ENCODE results near the gene UQCRHL.

UQCRHL gene

GRCh38 chr1:15764890-15765289 is 42.6 kb downstream of the UQCRHL start:
- Histone ChIP-seq H3K27ac (ENCODE audit: extremely low read depth, low read depth, low read length) (no peak overlapping the region), H3K36me3 (ENCODE audit: control insufficient read depth in 2 of 2, insufficient read depth in 1 of 2, low read length in 2 of 2) (peaks cover 4 to 46% of the 10 kb centered on the region in 2 experiments; a peak in 2 of 3 replicates), H3K9me3 (ENCODE audit: control insufficient read depth, insufficient read depth, low read depth, low read length) (no peaks in the 10 kb centered on the region), H3K4me3 (ENCODE audit: low read depth, low read length) (no peak overlapping the region), H3K4me1 (ENCODE audit: control insufficient read depth, insufficient read depth, low read length) (peaks cover 4% of the 10 kb centered on the region; the same call in 1 of the 2 replicates)
- CTCF ChIA-PET, result interaction anchor here (0.5 kb wide), 1 partner anchor 20 kb away, joined by 4 read pairs; no protein-coding TSS in a partner anchor
- TF ChIP-seq ZNF76 (tag by site-specific recombination; IDR thresholded peaks at IDR 0.05; ENCODE audit: borderline replicate concordance, low read depth), result no peak
- TF ChIP-seq GLIS2 (tag by site-specific recombination; IDR thresholded peaks at IDR 0.05), result peak; percentile 50; the same call in 1 of the 2 replicates
- POLR2A ChIA-PET, result no interaction called here

DNA sequence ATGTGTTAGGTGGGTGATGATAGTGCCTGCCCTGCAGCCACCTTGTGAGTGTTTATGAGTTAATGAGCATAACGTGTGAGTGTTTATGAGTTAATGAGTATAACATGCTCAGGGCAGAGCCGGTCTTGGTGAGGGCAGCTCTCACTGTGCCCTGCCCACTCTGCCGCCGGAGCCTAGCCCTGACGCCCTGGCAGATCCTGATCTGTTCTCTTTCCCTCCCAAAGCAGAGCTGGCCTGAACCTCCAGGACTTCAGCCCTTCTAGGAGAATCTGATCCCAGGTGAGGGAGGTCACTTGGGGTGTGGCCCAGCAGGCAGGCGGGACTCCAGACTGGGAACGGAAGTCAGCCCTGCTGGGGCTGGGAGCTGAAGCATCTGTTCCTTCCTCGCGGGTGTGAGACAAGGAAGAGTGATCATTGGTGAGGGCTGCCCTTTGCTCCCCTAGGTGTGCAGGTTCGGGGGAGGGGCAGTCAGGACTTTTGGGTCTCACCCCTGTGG is 43.1 kb downstream of the UQCRHL start:
- Histone ChIP-seq H3K4me3 (ENCODE audit: low read depth, low read length) (no peak overlapping the region), H3K27ac (ENCODE audit: extremely low read depth, low read depth, low read length) (no peak overlapping the region), H3K9me3 (ENCODE audit: control insufficient read depth, insufficient read depth, low read depth, low read length) (no peaks in the 10 kb centered on the region), H3K36me3 (ENCODE audit: control insufficient read depth in 2 of 2, insufficient read depth in 1 of 2, low read length in 2 of 2) (peaks cover 4 to 45% of the 10 kb centered on the region in 2 experiments; a peak in 2 of 3 replicates), H3K4me1 (ENCODE audit: control insufficient read depth, insufficient read depth, low read length) (peaks cover 4% of the 10 kb centered on the region; the same call in 1 of the 2 replicates)
- ChIA-PET POLR2A (no interaction called here), CTCF (interaction anchor here (0.5 kb wide), 1 partner anchor 21 kb away, joined by 4 read pairs; no protein-coding TSS in a partner anchor)
- 0 out of 2 replicates have a peak, but pooled peaks have one; percentile 15 for TF ChIP-seq SP2 (tag by site-specific recombination; IDR thresholded peaks at IDR 0.05)
- 0 out of 2 replicates have a peak, but pooled peaks have one; percentile 50 for TF ChIP-seq KLF1 (tag by site-specific recombination; IDR thresholded peaks at IDR 0.05)
- TF ChIP-seq ZNF600 (tag by site-specific recombination; IDR thresholded peaks at IDR 0.05), result 0 out of 2 replicates have a peak, but pooled peaks have one; percentile 53
- no peak for TF ChIP-seq ZNF2 (tag by site-specific recombination; IDR thresholded peaks at IDR 0.05)
- TF ChIP-seq ZNF37A (tag by site-specific recombination; IDR thresholded peaks at IDR 0.05), result no peak
- peak; percentile 72 for TF ChIP-seq ZIC2 (tag by site-specific recombination; IDR thresholded peaks at IDR 0.05)
- TF ChIP-seq ZNF555 (tag by site-specific recombination; conservative IDR thresholded peaks at IDR 0.05), result no peak
- peak; percentile 82 for TF ChIP-seq ZNF548 (tag by site-specific recombination; IDR thresholded peaks at IDR 0.05)

GRCh38 chr1:15762546-15762945 is 44.9 kb downstream of the UQCRHL start:
- Histone ChIP-seq H3K4me1 (ENCODE audit: control insufficient read depth, insufficient read depth, low read length) (peaks cover 7% of the 10 kb centered on the region; the same call in 1 of the 2 replicates), H3K27ac (ENCODE audit: extremely low read depth, low read depth, low read length) (no peak overlapping the region), H3K4me3 (ENCODE audit: low read depth, low read length) (no peak overlapping the region), H3K9me3 (ENCODE audit: control insufficient read depth, insufficient read depth, low read depth, low read length) (no peaks in the 10 kb centered on the region), H3K36me3 (ENCODE audit: control insufficient read depth in 2 of 2, insufficient read depth in 1 of 2, low read length in 2 of 2) (peaks cover 0 to 29% of the 10 kb centered on the region in 2 experiments; a peak in 1 of 3 replicates)
- POLR2A ChIA-PET, result interaction anchor here (0.7 kb wide), 1 partner anchor 21 kb away, joined by 4 read pairs; no protein-coding TSS in a partner anchor
- TF ChIP-seq ZNF24 (tag by site-specific recombination; IDR thresholded peaks at IDR 0.05), result no peak
- TF ChIP-seq ZNF624 (tag by site-specific recombination; IDR thresholded peaks at IDR 0.05), result no peak
- no peak for TF ChIP-seq TRIM28 (IDR thresholded peaks at IDR 0.05; ENCODE audit: borderline replicate concordance, low read length)
- no peak for TF ChIP-seq ZNF221 (tag by site-specific recombination; IDR thresholded peaks at IDR 0.05; ENCODE audit: borderline replicate concordance)
- TF ChIP-seq HOXD13 (CRISPR knock-in tag; IDR thresholded peaks at IDR 0.05; ENCODE audit: borderline replicate concordance), result no peak
- TF ChIP-seq, protein P1, sequence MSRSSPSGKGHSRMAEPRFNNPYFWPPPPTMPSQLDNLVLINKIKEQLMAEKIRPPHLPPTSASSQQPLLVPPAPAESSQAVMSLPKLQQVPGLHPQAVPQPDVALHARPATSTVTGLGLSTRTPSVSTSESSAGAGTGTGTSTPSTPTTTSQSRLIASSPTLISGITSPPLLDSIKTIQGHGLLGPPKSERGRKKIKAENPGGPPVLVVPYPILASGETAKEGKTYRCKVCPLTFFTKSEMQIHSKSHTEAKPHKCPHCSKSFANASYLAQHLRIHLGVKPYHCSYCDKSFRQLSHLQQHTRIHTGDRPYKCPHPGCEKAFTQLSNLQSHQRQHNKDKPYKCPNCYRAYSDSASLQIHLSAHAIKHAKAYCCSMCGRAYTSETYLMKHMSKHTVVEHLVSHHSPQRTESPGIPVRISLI (tag by site-specific recombination; IDR thresholded peaks at IDR 0.05), result no peak
- TF ChIP-seq ZBTB17 (tag by site-specific recombination; IDR thresholded peaks at IDR 0.05), result peak; percentile 14; the same call in 1 of the 2 replicates
- TF ChIP-seq ZNF585B (tag by site-specific recombination; IDR thresholded peaks at IDR 0.05), result no peak
- CTCF ChIA-PET, result interaction anchor here (0.6 to 0.7 kb wide), 3 partner anchors 140 to 440 kb away, joined by 3 to 4 read pairs (median 3); no protein-coding TSS in a partner anchor

All from HEK293 (cell line).